ENCODE data around the gene SLC9A9.

The SLC9A9 gene

DNA sequence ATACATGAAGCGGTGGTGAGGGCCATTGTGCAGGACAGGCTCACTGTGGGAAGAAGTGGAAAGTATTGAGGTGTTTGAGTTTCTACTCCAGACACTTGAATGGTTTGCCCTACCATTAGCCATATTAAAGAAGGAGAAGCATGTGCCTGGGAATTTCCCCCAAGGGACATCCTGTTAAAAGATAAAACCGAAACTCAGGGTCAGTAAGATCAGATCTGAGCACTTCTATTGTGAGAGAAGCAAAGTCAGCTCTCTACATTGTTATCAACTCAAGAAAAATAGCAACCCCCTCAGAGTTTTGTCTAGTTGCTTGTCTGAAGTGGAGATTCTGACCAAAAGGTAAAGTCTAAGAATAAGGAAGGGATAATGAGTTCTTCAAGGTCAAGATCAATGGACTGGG lies 458.9 kb downstream of the SLC9A9 start:
- no peak overlapping the region for H4K12ac ChIP-seq (ENCODE audit: low read depth, low read length)
- no peaks in the 10 kb centered on the region for H3K79me1 ChIP-seq (ENCODE audit: low read length)
- no peak overlapping the region for H3K27ac ChIP-seq (ENCODE audit: low read depth, low read length)
- no peaks in the 10 kb centered on the region for H3K79me2 ChIP-seq (ENCODE audit: control insufficient read depth, insufficient read depth, low read length, poor library complexity)
- no peak overlapping the region for H2AFZ ChIP-seq (ENCODE audit: insufficient read depth, low read length, poor library complexity)
- H3K4ac ChIP-seq (ENCODE audit: low read depth, low read length): no peak overlapping the region
- no CpG with 5 or more reads among the region's 2 CpGs for WGBS (ENCODE audit: extremely low coverage, insufficient coverage, insufficient read length)
- H3K18ac ChIP-seq (ENCODE audit: low read length): no peak overlapping the region
- no peak overlapping the region for H2BK12ac ChIP-seq (ENCODE audit: low read length)
- H2BK120ac ChIP-seq (ENCODE audit: insufficient read depth, low read length, poor library complexity): no peak overlapping the region
- H4K8ac ChIP-seq (ENCODE audit: low read depth, low read length): no peak overlapping the region
- no peaks in the 10 kb centered on the region for H3K4me1 ChIP-seq (ENCODE audit: control insufficient read depth in 1 of 2, insufficient read depth in 2 of 2, low read length in 2 of 2)
- H3K27me3 ChIP-seq (ENCODE audit: insufficient read depth, low read length): no peaks in the 10 kb centered on the region
- no peaks in the 10 kb centered on the region for H3K36me3 ChIP-seq (ENCODE audit: control insufficient read depth in 1 of 2, insufficient read depth in 2 of 2, low read length in 2 of 2)
- no peak overlapping the region for H2BK5ac ChIP-seq (ENCODE audit: low read depth, low read length, poor library complexity)
- no peak overlapping the region for H3K4me2 ChIP-seq (ENCODE audit: low read length)
- no peak overlapping the region for H4K91ac ChIP-seq (ENCODE audit: low read depth, low read length)
- DNase-seq: no peak
- peaks cover 4% of the 10 kb centered on the region for H3K9me3 ChIP-seq (ENCODE audit: insufficient read depth, low read depth, low read length)
- no peak overlapping the region for H3K14ac ChIP-seq (ENCODE audit: low read length)
- no peak overlapping the region for H3K4me3 ChIP-seq (ENCODE audit: low read depth, low read length)
- H3K23ac ChIP-seq (ENCODE audit: low read length): no peak overlapping the region
- H3K9ac ChIP-seq (ENCODE audit: low read length): no peak overlapping the region
- H2AK5ac ChIP-seq (ENCODE audit: low read length): no peak overlapping the region

DNA sequence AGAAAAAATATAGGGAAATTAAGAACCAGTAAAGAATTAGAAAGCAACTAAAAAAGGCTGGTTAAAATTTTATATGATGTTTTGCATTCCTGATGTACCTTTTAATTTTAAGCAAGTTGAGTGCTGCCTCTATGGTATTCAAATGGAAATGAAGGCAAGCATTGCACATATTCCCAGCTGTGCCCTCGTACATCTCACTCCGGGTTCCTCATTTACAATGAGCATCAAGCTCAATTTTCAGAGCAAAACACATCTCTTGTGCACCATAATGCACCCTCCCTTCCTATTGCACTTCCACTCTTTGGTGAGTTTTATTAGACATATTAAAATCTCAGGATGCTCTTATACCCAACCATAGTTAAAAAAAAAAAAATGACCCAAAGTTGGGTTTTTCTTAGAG lies 460.8 kb downstream of the SLC9A9 start:
- DNase-seq: no peak
- Histone ChIP-seq H2BK12ac (ENCODE audit: low read length) (no peak overlapping the region), H4K8ac (ENCODE audit: low read depth, low read length) (no peak overlapping the region), H2BK5ac (ENCODE audit: low read depth, low read length, poor library complexity) (no peak overlapping the region), H3K14ac (ENCODE audit: low read length) (no peak overlapping the region), H3K27ac (ENCODE audit: low read depth, low read length) (no peak overlapping the region), H3K23ac (ENCODE audit: low read length) (no peak overlapping the region), H4K12ac (ENCODE audit: low read depth, low read length) (no peak overlapping the region), H3K9me3 (ENCODE audit: insufficient read depth, low read depth, low read length) (peaks cover 4% of the 10 kb centered on the region), H2AFZ (ENCODE audit: insufficient read depth, low read length, poor library complexity) (no peak overlapping the region), H3K27me3 (ENCODE audit: insufficient read depth, low read length) (no peaks in the 10 kb centered on the region), H2AK5ac (ENCODE audit: low read length) (no peak overlapping the region), H3K79me2 (ENCODE audit: control insufficient read depth, insufficient read depth, low read length, poor library complexity) (no peaks in the 10 kb centered on the region), H3K4me1 (ENCODE audit: control insufficient read depth in 1 of 2, insufficient read depth in 2 of 2, low read length in 2 of 2) (no peaks in the 10 kb centered on the region), H3K9ac (ENCODE audit: low read length) (no peak overlapping the region), H3K4me3 (ENCODE audit: low read depth, low read length) (no peak overlapping the region), H4K91ac (ENCODE audit: low read depth, low read length) (no peak overlapping the region), H3K79me1 (ENCODE audit: low read length) (no peaks in the 10 kb centered on the region), H3K36me3 (ENCODE audit: control insufficient read depth in 1 of 2, insufficient read depth in 2 of 2, low read length in 2 of 2) (no peaks in the 10 kb centered on the region), H3K4me2 (ENCODE audit: low read length) (no peak overlapping the region), H3K18ac (ENCODE audit: low read length) (no peak overlapping the region), H3K4ac (ENCODE audit: low read depth, low read length) (no peak overlapping the region), H2BK120ac (ENCODE audit: insufficient read depth, low read length, poor library complexity) (no peak overlapping the region)
- WGBS (ENCODE audit: extremely low coverage, insufficient coverage, insufficient read length): no CpG with 5 or more reads among the region's 2 CpGs

DNA sequence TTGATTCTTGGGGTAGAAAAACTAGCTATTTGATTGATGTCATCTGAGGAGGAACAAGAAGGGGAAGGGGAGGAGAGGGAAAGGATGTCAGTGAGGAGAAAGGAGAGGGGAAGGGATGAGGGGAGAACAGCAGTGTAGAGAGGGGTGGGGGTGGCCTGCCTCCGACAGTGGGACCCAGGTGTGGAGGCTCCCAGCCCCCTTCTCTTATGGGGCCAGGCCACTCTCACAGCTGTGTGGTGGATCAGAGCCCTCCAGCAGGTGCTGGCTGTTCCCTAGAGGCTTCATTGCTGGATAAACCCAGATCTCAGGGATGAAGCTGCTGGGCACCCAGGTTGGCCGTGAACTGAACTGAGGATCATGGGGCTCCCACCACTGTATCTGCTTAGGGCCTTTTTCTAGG lies 464.2 kb downstream of the SLC9A9 start:
- Histone ChIP-seq H2AFZ (ENCODE audit: insufficient read depth, low read length, poor library complexity) (no peak overlapping the region), H3K9me3 (ENCODE audit: insufficient read depth, low read depth, low read length) (no peaks in the 10 kb centered on the region), H2BK120ac (ENCODE audit: insufficient read depth, low read length, poor library complexity) (no peak overlapping the region), H4K8ac (ENCODE audit: low read depth, low read length) (no peak overlapping the region), H3K27me3 (ENCODE audit: insufficient read depth, low read length) (no peaks in the 10 kb centered on the region), H2AK5ac (ENCODE audit: low read length) (no peak overlapping the region), H3K4me3 (ENCODE audit: low read depth, low read length) (no peak overlapping the region), H3K18ac (ENCODE audit: low read length) (no peak overlapping the region), H2BK5ac (ENCODE audit: low read depth, low read length, poor library complexity) (no peak overlapping the region), H3K14ac (ENCODE audit: low read length) (no peak overlapping the region), H3K4me1 (ENCODE audit: control insufficient read depth in 1 of 2, insufficient read depth in 2 of 2, low read length in 2 of 2) (no peaks in the 10 kb centered on the region), H4K12ac (ENCODE audit: low read depth, low read length) (no peak overlapping the region), H3K23ac (ENCODE audit: low read length) (no peak overlapping the region), H3K27ac (ENCODE audit: low read depth, low read length) (no peak overlapping the region), H3K9ac (ENCODE audit: low read length) (no peak overlapping the region), H3K79me1 (ENCODE audit: low read length) (no peaks in the 10 kb centered on the region), H3K36me3 (ENCODE audit: control insufficient read depth in 1 of 2, insufficient read depth in 2 of 2, low read length in 2 of 2) (no peaks in the 10 kb centered on the region), H3K4me2 (ENCODE audit: low read length) (no peak overlapping the region), H3K4ac (ENCODE audit: low read depth, low read length) (no peak overlapping the region), H4K91ac (ENCODE audit: low read depth, low read length) (no peak overlapping the region), H3K79me2 (ENCODE audit: control insufficient read depth, insufficient read depth, low read length, poor library complexity) (no peaks in the 10 kb centered on the region), H2BK12ac (ENCODE audit: low read length) (no peak overlapping the region)
- no peak for DNase-seq
- no CpG with 5 or more reads among the region's 2 CpGs for WGBS (ENCODE audit: extremely low coverage, insufficient coverage, insufficient read length)

DNA sequence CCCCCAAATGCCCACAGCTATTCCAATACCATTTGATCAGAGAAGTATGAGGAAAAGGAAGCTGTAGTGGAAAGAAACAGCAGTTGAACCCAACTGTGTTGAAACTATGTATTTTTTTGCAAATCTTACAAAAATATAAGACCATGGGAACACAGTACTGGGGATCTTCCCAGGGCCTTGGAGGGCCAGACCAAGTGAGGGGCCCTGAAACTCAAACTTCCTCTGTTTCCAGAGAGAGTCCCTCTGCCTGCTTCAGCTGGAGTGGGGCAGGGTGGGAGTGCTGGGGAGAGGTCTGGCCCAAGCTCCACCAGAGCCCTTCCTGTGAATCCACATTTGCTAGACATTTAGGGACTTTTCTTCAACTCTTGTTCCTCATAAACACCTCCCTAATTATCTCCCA lies 464.8 kb downstream of the SLC9A9 start:
- Histone ChIP-seq H3K79me1 (ENCODE audit: low read length) (no peaks in the 10 kb centered on the region), H3K23ac (ENCODE audit: low read length) (no peak overlapping the region), H3K79me2 (ENCODE audit: control insufficient read depth, insufficient read depth, low read length, poor library complexity) (no peaks in the 10 kb centered on the region), H4K12ac (ENCODE audit: low read depth, low read length) (no peak overlapping the region), H2BK12ac (ENCODE audit: low read length) (no peak overlapping the region), H3K14ac (ENCODE audit: low read length) (no peak overlapping the region), H3K27ac (ENCODE audit: low read depth, low read length) (no peak overlapping the region), H2BK5ac (ENCODE audit: low read depth, low read length, poor library complexity) (no peak overlapping the region), H4K91ac (ENCODE audit: low read depth, low read length) (no peak overlapping the region), H3K18ac (ENCODE audit: low read length) (no peak overlapping the region), H3K4me2 (ENCODE audit: low read length) (no peak overlapping the region), H2AFZ (ENCODE audit: insufficient read depth, low read length, poor library complexity) (no peak overlapping the region), H2BK120ac (ENCODE audit: insufficient read depth, low read length, poor library complexity) (no peak overlapping the region), H3K27me3 (ENCODE audit: insufficient read depth, low read length) (no peaks in the 10 kb centered on the region), H4K8ac (ENCODE audit: low read depth, low read length) (no peak overlapping the region), H3K9me3 (ENCODE audit: insufficient read depth, low read depth, low read length) (no peaks in the 10 kb centered on the region), H3K4me3 (ENCODE audit: low read depth, low read length) (no peak overlapping the region), H3K4ac (ENCODE audit: low read depth, low read length) (no peak overlapping the region), H3K36me3 (ENCODE audit: control insufficient read depth in 1 of 2, insufficient read depth in 2 of 2, low read length in 2 of 2) (no peaks in the 10 kb centered on the region), H3K4me1 (ENCODE audit: control insufficient read depth in 1 of 2, insufficient read depth in 2 of 2, low read length in 2 of 2) (no peaks in the 10 kb centered on the region), H3K9ac (ENCODE audit: low read length) (no peak overlapping the region), H2AK5ac (ENCODE audit: low read length) (no peak overlapping the region)
- no peak for DNase-seq

DNA sequence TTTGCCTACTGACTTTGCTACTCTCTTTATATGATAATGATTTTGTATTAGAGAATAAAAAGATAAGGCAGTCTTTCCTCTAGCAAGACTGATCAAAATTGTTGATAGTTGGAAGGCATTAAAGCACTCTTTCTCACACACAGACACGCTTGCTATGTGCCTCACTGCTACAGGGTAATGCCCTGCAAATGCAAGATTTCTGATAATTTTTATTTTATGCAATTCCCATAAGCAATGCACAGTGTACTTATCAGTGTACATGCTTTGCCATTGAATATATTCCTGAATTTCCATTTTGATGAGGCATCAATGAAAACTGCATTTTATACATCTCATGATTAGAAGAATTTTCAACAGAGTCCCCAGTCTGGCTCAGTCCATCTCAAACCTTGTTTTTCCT lies 465.5 kb downstream of the SLC9A9 start:
- Histone ChIP-seq H3K79me1 (ENCODE audit: low read length) (no peaks in the 10 kb centered on the region), H3K4me2 (ENCODE audit: low read length) (no peak overlapping the region), H3K27ac (ENCODE audit: low read depth, low read length) (no peak overlapping the region), H2BK5ac (ENCODE audit: low read depth, low read length, poor library complexity) (no peak overlapping the region), H2BK120ac (ENCODE audit: insufficient read depth, low read length, poor library complexity) (no peak overlapping the region), H3K14ac (ENCODE audit: low read length) (no peak overlapping the region), H3K27me3 (ENCODE audit: insufficient read depth, low read length) (no peaks in the 10 kb centered on the region), H4K91ac (ENCODE audit: low read depth, low read length) (no peak overlapping the region), H2AFZ (ENCODE audit: insufficient read depth, low read length, poor library complexity) (no peak overlapping the region), H2AK5ac (ENCODE audit: low read length) (no peak overlapping the region), H3K4ac (ENCODE audit: low read depth, low read length) (no peak overlapping the region), H3K23ac (ENCODE audit: low read length) (no peak overlapping the region), H4K8ac (ENCODE audit: low read depth, low read length) (no peak overlapping the region), H3K79me2 (ENCODE audit: control insufficient read depth, insufficient read depth, low read length, poor library complexity) (no peaks in the 10 kb centered on the region), H3K9me3 (ENCODE audit: insufficient read depth, low read depth, low read length) (no peaks in the 10 kb centered on the region), H3K4me1 (ENCODE audit: control insufficient read depth in 1 of 2, insufficient read depth in 2 of 2, low read length in 2 of 2) (no peaks in the 10 kb centered on the region), H2BK12ac (ENCODE audit: low read length) (no peak overlapping the region), H3K36me3 (ENCODE audit: control insufficient read depth in 1 of 2, insufficient read depth in 2 of 2, low read length in 2 of 2) (no peaks in the 10 kb centered on the region), H3K18ac (ENCODE audit: low read length) (no peak overlapping the region), H3K9ac (ENCODE audit: low read length) (no peak overlapping the region), H3K4me3 (ENCODE audit: low read depth, low read length) (no peak overlapping the region), H4K12ac (ENCODE audit: low read depth, low read length) (no peak overlapping the region)
- DNase-seq: no peak
- WGBS (ENCODE audit: extremely low coverage, insufficient coverage, insufficient read length): no CpG with 5 or more reads among the region's 1 CpG
